GM21390 (cell line): Measurements from ENCODE around the gene MUC6.
"Not testable (repeated sequence)": the region's sequence is repeated elsewhere in the genome, so short reads cannot be mapped to it uniquely, and the experiment has no call there.

ENCODE experiments used
- ATAC-seq: cut with Tn5 transposase; IDR thresholded peaks from one replicate; pipeline ENCODE4 v1.9.1; 2021; ENCODE audit not compliant: unreplicated experiment

The MUC6 gene

DNA sequence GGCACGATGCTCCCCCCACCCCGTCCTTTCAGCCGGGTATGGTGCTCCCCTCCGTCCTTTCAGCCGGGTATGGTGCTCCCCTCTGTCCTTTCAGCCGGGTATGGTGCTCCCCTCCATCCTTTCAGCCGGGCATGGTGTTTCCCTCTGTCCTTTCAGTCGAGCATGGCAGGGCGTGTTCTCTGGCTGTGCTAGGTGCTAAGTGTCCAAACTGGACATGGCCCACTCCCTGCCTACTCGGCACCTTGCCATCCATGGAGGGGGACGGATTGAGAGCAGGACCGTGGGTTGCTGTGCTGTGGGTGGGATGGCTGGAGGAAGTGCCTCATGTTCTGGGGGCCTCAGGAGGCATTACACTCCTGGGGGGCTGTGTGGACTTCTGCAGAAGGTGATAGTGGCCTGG, 45.5 kb downstream of the MUC6 start:
- ATAC-seq: no peak

GRCh38 chr11:990101-990500, 46.4 kb downstream of the MUC6 start:
- no peak for ATAC-seq

GRCh38 chr11:987671-988070, 48.8 kb downstream of the MUC6 start:
- no peak for ATAC-seq

DNA sequence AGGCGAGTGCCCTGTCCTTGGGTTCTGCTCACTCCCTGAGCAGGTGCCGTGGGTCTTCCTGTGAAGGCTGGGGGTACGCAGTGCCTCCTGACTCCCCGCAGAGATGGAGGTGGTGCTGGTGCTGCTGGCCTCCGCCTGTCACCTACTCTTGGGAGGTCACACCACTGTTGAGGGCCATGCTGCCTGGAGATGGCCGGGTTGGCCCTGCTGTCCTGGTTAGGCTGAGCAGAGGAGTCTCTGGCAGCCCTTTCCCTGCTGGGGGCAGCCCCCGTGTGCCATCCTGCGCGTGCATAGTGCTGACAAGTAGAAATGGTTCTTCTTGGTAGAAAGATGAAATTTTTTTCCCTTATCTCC, 49.6 kb downstream of the MUC6 start:
- ATAC-seq: no peak

DNA sequence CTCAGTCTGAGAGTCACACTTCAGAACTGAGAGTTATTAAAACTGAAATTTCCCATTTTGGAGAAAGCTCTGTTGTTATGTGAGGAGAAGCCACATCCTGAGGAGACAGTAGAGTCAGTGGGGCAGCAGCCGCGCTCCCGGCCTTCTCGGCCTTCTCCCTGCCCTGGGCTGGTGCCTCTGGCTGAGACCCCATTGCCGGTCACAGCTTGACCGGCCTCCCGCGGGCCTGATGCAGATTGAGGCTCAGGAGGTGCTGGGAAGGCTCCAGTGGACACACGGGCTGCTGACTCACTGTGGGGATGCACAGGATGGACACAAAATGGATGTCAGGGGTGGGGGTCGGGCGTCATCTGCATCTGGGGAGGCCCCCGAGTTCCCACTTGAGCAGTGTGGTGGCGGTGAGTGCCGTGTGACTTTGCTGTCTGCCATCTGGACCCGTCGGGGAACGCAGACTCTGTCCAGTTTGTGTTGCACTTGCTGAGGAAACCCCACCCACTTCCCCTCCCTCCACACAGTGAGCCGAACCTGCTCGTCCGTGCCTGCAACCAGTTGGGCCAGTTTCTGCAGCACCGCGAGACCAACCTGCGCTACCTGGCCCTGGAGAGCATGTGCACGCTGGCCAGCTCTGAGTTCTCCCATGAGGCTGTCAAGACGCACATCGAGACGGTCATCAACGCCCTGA, 50.1 kb downstream of the MUC6 start:
- no peak for ATAC-seq

DNA sequence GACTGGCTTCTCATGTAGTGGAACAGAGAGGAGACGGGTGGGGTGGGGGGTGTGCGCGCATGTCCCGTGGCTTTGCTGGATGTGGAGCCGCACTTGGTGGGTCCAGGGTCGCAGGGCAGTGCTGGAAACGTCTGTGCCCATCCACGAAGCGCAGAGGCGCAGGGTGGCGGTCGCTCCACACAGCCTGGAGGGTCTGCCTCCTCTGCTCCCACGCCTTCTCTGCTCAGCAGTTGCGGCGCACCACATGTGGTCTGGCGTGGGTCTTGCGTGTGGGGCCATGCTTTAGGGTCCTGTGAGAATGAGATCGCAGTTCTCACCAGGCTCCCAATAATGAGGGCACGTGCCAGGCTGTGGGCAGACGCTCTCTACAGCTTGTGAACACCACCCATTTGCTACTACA, 50.7 kb downstream of the MUC6 start:
- no peak for ATAC-seq

GRCh38 chr11:985406-985805, 51.1 kb downstream of the MUC6 start:
- no peak for ATAC-seq

GRCh38 chr11:984546-984945, 52.0 kb downstream of the MUC6 start:
- no peak for ATAC-seq

DNA sequence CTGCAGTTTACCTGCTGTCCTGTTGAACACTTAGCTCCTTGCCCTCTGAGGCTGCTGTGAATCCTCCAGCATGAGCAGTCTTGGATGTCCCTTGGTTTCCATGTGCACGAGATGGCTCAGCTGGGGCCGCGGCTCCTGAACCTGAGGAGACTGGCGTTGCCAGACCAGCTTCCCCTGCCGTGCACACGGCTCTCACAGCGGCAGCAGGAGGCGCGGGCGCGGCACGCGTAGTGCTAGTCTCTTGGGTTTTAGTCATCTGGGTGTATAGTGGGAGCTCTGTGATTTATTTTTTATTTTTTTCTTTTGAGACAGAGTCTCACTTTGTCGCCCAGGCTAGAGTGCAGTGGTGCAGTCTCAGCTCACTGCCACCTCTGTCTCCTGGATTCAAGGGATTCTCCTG, 54.8 kb downstream of the MUC6 start:
- no peak for ATAC-seq

DNA sequence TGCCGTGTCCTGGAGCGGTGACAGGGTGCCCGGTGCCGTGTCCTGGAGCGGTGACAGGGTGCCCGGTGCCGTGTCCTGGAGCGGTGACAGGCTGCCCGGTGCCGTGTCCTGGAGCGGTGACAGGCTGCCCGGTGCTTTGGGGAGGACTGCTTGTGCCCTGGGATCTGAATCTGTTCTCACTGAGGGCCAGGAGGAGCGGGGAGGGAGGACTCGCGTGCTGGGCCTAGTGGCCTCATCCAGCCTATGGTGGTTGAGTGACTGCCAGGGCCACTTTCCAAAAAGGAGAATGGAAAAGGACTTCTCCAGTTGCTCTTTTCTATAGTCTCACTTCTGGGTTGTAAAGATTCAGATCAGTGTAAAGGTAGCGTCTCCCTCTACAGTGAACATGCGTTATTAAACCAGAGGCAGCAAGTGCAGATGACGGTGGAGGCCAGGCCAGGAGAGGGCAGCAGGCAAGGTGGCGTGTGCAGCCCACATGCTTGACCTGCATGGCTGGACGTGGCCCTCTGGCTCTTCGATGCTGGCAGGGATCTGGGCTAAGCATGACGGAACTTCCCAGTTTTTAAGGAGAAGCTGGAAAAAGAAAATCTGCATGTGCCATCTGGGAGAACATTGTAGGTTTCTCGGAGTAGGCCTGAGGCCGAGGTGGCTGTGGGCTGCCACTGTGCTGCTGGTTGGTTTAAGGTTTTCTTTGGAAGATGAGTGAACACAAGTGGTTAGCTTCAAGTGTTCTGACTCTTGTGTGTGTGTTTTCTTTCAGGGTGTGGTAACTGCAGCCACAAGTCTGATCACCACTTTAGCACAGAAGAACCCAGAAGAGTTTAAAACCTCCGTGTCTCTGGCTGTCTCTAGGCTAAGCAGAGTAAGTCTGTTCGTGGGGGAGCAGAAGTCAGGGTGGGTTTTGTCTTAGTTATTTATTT, 55.8 kb downstream of the MUC6 start:
- ATAC-seq: no peak

GRCh38 chr11:978781-979180, 57.7 kb downstream of the MUC6 start:
- ATAC-seq: no peak

GRCh38 chr11:977830-978720, 58.4 kb downstream of the MUC6 start:
- ATAC-seq: no peak

- ATAC-seq: no peak
Observed at GRCh38 chr11:976431-977160, 59.9 kb downstream of the MUC6 start.

DNA sequence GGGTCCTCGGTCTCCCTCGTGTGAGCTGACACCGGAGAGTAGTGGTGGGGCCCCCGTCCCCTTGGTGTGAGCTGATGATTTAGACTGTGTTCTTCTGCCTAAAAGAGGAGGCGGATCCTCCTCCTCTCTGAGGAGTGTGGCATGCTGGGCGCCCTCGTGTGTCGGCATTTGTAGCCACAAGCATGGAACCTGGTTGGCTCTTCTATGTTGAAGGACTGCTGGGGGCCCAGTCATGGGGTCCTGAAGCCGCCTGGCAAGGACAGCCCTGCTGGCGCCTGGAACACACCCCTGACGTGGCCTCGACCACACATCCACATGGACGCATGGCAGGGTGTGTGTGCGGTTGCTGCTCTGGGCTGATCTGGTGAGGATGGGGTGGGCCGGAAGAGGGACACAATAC, 60.7 kb downstream of the MUC6 start:
- no peak for ATAC-seq

DNA sequence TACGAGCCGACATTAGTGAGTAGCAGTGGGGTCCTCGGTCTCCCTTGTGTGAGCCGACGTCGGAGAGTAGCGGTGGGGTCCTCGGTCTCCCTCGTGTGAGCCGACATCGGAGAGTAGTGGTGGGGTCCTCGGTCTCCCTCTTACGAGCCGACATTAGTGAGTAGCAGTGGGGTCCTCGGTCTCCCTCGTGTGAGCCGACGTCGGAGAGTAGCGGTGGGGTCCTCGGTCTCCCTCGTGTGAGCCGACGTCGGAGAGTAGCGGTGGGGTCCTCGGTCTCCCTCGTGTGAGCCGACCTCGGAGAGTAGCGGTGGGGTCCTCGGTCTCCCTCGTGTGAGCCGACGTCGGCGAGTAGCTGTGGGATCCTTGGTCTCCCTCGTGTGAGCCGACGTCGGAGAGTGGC, 61.1 kb downstream of the MUC6 start:
- ATAC-seq: not testable (repeated sequence)

- ATAC-seq: no peak
Observed at GRCh38 chr11:973237-973636, 63.3 kb downstream of the MUC6 start.

GRCh38 chr11:972523-973211, 63.9 kb downstream of the MUC6 start:
- ATAC-seq: no peak

GRCh38 chr11:971731-972365, 64.7 kb downstream of the MUC6 start:
- ATAC-seq: no peak

DNA sequence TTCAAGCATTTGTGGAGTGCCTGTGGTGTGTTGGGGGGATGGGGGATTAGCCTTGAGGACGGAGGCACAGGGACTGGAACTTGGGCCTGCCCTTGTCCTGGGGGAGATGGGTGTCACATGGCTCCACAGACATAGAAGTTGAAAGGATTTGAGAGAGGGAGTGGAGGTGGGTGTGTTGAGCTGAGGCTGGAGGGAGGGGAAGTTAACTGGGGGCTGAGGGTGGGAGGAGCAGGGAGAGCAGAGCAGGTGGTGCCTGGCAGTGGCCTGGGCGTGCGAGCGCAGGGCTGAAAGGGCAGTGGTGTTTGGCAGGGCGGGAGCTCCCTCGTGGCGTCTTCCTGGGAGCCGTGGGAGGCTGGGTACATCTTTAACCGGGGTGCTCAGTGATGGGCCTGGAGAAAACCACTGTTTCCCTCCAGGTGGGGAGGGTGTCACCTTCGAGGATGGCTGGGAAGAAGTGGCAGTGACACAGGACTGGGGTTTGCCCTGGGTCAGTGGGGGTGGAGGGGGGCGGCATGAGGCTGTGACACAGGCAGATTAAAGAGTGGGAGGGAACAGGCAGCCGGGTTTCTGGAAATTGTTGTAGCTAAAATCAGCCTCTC, 65.3 kb downstream of the MUC6 start:
- ATAC-seq: no peak
